ENCODE measurements around the gene ZNF358.
A peak's percentile ranks its signal among the peaks of the same experiment; 100 is the strongest.

Gene ZNF358

DNA sequence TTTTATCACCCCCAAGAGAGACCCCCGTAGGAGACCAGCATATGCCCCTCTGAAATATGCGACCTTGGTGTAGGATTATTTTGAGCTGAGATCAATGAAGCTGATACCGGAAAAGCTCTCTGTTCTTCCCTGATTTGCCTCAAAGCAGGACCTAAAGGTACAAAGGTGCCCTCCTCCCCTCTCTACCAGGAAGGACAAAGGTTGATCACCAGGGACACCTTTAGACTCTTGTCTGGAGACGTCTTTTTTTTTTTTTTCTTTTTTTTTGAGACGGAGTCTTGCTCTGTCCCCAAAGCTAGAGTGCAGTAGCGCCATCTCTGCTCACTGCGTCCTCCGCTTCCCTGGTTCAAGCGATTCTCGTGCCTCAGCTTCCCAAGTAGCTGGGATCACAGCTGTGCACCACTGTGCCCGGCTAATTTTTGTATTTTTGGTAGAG lies 26.3 kb upstream of the ZNF358 start:
- DNase-seq (ENCODE audit: low read depth in 2 of 2) = no peak

DNA sequence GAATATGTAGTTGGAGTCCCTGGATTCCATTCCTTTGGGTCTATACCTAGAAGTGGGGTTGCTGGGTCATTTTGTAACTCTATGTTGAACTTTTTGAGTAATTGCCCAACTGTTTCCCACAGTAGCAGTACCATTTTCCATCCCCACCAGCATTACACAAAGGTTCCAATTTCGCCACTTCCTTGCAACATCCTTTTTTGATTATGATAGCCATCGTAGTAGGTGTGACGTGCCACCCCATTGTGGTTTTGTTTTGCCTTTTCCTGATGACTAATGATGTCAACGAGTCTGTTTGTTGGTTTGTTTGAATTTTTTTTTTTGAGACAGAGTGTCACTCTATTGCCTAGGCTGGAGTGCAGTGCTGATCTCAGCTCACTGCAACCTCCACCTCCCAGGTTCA lies 23.8 kb upstream of the ZNF358 start:
- peak; percentile 26 to 48 for DNase-seq (ENCODE audit: low read depth in 2 of 2)

GRCh38 chr19:7492558-7492957 lies 23.3 kb upstream of the ZNF358 start:
- no peak for DNase-seq (ENCODE audit: low read depth in 2 of 2)

GRCh38 chr19:7494416-7495098 lies 21.3 kb upstream of the ZNF358 start:
- DNase-seq (ENCODE audit: low read depth in 2 of 2) = no peak

- no peak for DNase-seq (ENCODE audit: low read depth in 2 of 2)
Measured at GRCh38 chr19:7497292-7497691, 18.6 kb upstream of the ZNF358 start.

- DNase-seq (ENCODE audit: low read depth in 2 of 2) = peak; percentile 43 to 48
Measured at GRCh38 chr19:7500811-7501450, 15.0 kb upstream of the ZNF358 start.

GRCh38 chr19:7502552-7502951 lies 13.4 kb upstream of the ZNF358 start:
- DNase-seq (ENCODE audit: low read depth in 2 of 2) = no peak

- DNase-seq (ENCODE audit: low read depth in 2 of 2) = no peak
Measured at GRCh38 chr19:7504684-7505083, 11.2 kb upstream of the ZNF358 start.

- DNase-seq (ENCODE audit: low read depth in 2 of 2) = no peak
Measured at GRCh38 chr19:7505288-7505681, 10.6 kb upstream of the ZNF358 start.

DNA sequence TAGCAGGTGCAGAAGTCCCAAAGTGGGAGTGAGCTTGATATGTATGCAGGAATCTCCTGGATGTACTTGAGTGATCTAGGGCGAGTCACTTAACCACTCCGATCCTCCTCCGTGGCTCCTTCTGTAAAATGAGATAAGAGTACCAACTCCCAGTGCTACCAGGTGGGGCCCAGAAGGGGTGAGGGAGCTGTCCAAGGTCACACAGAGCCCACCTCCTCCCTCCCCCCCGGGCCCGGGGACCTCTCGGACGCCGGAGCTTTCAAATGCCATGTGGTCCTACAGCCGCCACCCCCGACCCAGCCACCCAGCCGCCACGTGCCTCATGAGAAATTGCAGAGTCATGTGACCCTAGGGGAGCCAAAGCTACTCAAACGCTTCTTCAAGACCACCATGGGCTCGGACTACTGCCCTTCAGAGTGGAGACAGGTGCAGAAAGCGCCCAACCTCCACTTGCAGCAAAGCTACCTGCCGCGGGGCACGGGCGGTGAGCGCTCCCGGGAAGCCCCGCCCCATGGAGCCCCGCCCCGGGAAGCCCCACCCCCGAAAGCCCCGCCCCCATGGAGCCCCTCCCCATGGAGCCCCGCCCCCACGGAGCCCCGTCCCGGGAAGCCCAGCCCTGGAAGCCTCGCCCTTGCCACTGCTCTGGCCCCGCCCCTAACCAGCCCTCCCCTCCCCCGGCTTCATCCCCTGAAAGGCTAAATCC lies 10.1 kb upstream of the ZNF358 start:
- DNase-seq (ENCODE audit: low read depth in 2 of 2) = no peak

GRCh38 chr19:7506385-7507328 lies 9.2 kb upstream of the ZNF358 start:
- peak; percentile 31 to 52 for DNase-seq (ENCODE audit: low read depth in 2 of 2)

DNA sequence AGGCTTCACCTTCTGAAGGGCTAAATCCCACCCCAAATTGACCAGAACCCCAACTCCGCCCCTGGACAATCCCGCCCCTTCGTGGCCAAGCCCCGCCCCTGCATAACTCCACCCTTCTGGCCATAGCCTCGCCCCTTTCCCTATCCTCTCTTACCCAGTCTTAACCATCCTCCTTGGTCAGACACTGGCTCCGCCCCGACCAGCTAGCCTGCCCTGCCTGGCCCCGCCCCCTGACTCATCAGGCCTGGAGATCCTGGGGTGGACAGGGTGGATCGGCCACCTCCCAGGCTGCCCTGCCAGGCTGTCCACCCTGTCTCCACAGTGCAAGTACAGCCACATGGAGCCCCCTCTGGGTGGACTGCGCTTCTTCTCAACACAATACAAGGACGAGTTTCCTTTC lies 8.0 kb upstream of the ZNF358 start:
- DNase-seq (ENCODE audit: low read depth in 2 of 2) = peak in 1 of 2 donors; percentile 26

- DNase-seq (ENCODE audit: low read depth in 2 of 2) = no peak
Measured at GRCh38 chr19:7509625-7510024, 6.3 kb upstream of the ZNF358 start.

GRCh38 chr19:7512400-7512851 lies 3.5 kb upstream of the ZNF358 start:
- DNase-seq (ENCODE audit: low read depth in 2 of 2) = no peak

GRCh38 chr19:7513809-7514642 lies 1.9 kb upstream of the ZNF358 start:
- no peak for DNase-seq (ENCODE audit: low read depth in 2 of 2)

- no peak for DNase-seq (ENCODE audit: low read depth in 2 of 2)
Measured at GRCh38 chr19:7515110-7515644, 726 bp upstream of the ZNF358 start.

- no peak for DNase-seq (ENCODE audit: low read depth in 2 of 2)
Measured at GRCh38 chr19:7516333-7516732, 430 bp downstream of the ZNF358 start.

DNA sequence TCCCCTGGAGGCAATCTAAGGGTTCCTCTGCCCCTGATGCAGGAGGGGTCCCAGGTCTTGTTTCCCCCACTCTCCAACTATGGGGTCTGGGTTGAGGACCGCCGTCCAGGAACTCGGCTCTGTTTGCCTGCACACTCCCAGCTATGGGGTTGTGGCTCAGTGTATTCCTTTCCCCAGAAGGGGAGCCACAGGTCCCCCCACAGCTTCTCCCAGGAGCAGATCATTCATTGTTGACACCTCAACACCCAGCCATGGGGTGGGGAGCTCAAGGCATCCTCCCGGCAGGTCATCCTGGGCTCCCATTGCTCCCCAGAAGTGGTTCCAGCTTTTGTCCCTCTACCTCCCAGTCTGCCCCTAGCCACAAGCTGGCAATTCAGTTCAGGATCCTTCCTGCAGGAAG lies 975 bp downstream of the ZNF358 start:
- no peak for DNase-seq (ENCODE audit: low read depth in 2 of 2)

GRCh38 chr19:7519361-7520130 lies 3.6 kb downstream of the ZNF358 start:
- DNase-seq (ENCODE audit: low read depth in 2 of 2) = no peak

Data from stimulated activated CD8-positive, alpha-beta memory T cell treated with anti-CD3 and anti-CD28 coated beads, Interleukin-2, amount 100 ng/mL, for 48 hours (primary cell).